ENCODE data around the gene IL4I1. TPM values are rescaled to one million over a fixed set of nuclear protein-coding genes. Genes with fewer than 3 reads are reported as not detected.

Gene IL4I1
- total RNA-seq, 1 experiment from 2014 or later = 0.61 TPM

GRCh38 chr19:49884109-49884508, 12.6 kb downstream of the IL4I1 start:
- no peak overlapping the region for H3K27ac ChIP-seq (ENCODE audit: insufficient read length, low read depth, low read length)
- H3K4me2 ChIP-seq (ENCODE audit: insufficient read depth, insufficient read length, low read length) = no peak overlapping the region
- H2BK12ac ChIP-seq (ENCODE audit: insufficient read length, low read depth, low read length) = no peak overlapping the region
- H2AK5ac ChIP-seq (ENCODE audit: insufficient read length, low read length) = no peak overlapping the region
- no peaks in the 10 kb centered on the region for H3K79me2 ChIP-seq (ENCODE audit: insufficient read depth, low read length)
- no peaks in the 10 kb centered on the region for H4K20me1 ChIP-seq (ENCODE audit: control insufficient read depth, insufficient read depth, insufficient read length)
- Mint-ChIP-seq H3K4me3 (no peak overlapping the region), H3K9me3 (peaks cover 0 to 6% of the 10 kb centered on the region in 2 experiments; a peak in 1 of 5 replicates), H3K27ac (no peak overlapping the region; a peak in 1 of 7 replicates), H3K4me1 (peaks cover 0 to 4% of the 10 kb centered on the region in 2 experiments; a peak in 3 of 4 replicates), H3K27me3 (ENCODE audit: low read depth) (no peaks in the 10 kb centered on the region; the same call in 1 of the 2 replicates), H3K36me3 (ENCODE audit: insufficient read depth in 1 of 3, low read depth in 3 of 3) (peaks cover 54 to 72% (median 69%) of the 10 kb centered on the region in 3 experiments)
- H3K4me1 ChIP-seq (ENCODE audit: insufficient read depth, low read length) = no peaks in the 10 kb centered on the region
- H2BK15ac ChIP-seq (ENCODE audit: low read depth, low read length) = no peak overlapping the region
- no peak overlapping the region for H3K18ac ChIP-seq (ENCODE audit: insufficient read length, low read depth, low read length)
- no peak overlapping the region for H2BK120ac ChIP-seq (ENCODE audit: low read depth, low read length, poor library complexity, severe bottlenecking)
- no CpG with 5 or more reads among the region's 18 CpGs for WGBS (ENCODE audit: extremely low coverage, insufficient read length, low lambda C conversion rate)
- no peak overlapping the region for H4K5ac ChIP-seq (ENCODE audit: insufficient read length, low read depth, low read length)
- H2AFZ ChIP-seq (ENCODE audit: low read length) = no peak overlapping the region
- H3K27me3 ChIP-seq (ENCODE audit: insufficient read depth, low read length) = no peaks in the 10 kb centered on the region; the same call in 1 of the 2 replicates
- H3K23ac ChIP-seq (ENCODE audit: insufficient read length, low read depth, low read length) = no peak overlapping the region
- no peaks in the 10 kb centered on the region for H3K79me1 ChIP-seq (ENCODE audit: insufficient read depth, low read depth, low read length, poor library complexity, severe bottlenecking)
- H2BK20ac ChIP-seq (ENCODE audit: low read depth, low read length, poor library complexity, severe bottlenecking) = no peak overlapping the region
- no peak overlapping the region for H3K4ac ChIP-seq (ENCODE audit: low read depth, low read length)
- no peak overlapping the region for H4K91ac ChIP-seq (ENCODE audit: insufficient read length, low read depth, low read length)
- H3K23me2 ChIP-seq (ENCODE audit: insufficient read length, low read depth, low read length, poor library complexity, severe bottlenecking) = no peaks in the 10 kb centered on the region
- TF ChIP-seq CTCF (conservative IDR thresholded peaks at IDR 0.05) = no peak
- H2BK5ac ChIP-seq (ENCODE audit: insufficient read length, low read length) = no peak overlapping the region
- DNase-seq = no peak
- H3K9me3 ChIP-seq (ENCODE audit: control insufficient read depth, low read depth, low read length) = no peaks in the 10 kb centered on the region
- H3K56ac ChIP-seq (ENCODE audit: insufficient read length, low read depth, low read length) = no peak overlapping the region
- no peak overlapping the region for H3T11ph ChIP-seq (ENCODE audit: low read length)
- H3K9ac ChIP-seq (ENCODE audit: extremely low read depth, insufficient read length, low read length) = no peak overlapping the region
- no peak overlapping the region for H4K8ac ChIP-seq (replicated peaks; ENCODE audit: insufficient read length, low read depth, low read length)
- H3K14ac ChIP-seq (ENCODE audit: insufficient read depth, low read length) = no peak overlapping the region

All from H9 (cell line).